Right lobe of liver (tissue), 6 donors: ENCODE results near the gene STARD6. TPM values are rescaled to one million over a fixed set of nuclear protein-coding genes. Genes with fewer than 3 reads are reported as not detected.

Source experiments
- ATAC-seq, 4 donors: fragments of 200-7000 bp; cut with Tn5 transposase; one replicate each; pipeline ENCODE4 v1.9.1; 2020; ENCODE audit warnings: mild to moderate bottlenecking in 4 of 4, moderate library complexity in 4 of 4
- DNase-seq, 3 donors: peaks; one replicate each; pipeline ENCODE4 v3.0.0-alpha.2; 2020
- H3K27ac ChIP-seq, 3 donors: fragments of 200-600 bp; one replicate each; pipeline ENCODE4 v1.8.0; 2022
- H3K27me3 ChIP-seq, 2 donors: fragments of 200-600 bp; one replicate each; pipeline ENCODE4 v1.8.0; 2022
- H3K36me3 ChIP-seq, 4 donors: fragments of 200-600 bp; sonication (generic) in 1 of 4; one replicate each; pipeline versions ENCODE4 v1.5.1 to v1.8.0; 2017 to 2022; ENCODE audit warnings: control low read depth in 1 of 4
- H3K4me1 ChIP-seq, 4 donors: fragments of 200-600 bp; sonication (generic) in 1 of 4; one replicate each; pipeline versions ENCODE4 v1.5.1 to v1.8.0; 2017 to 2022; ENCODE audit warnings: control low read depth in 1 of 4
- H3K4me3 ChIP-seq, 3 donors: fragments of 200-600 bp; one replicate each; pipeline ENCODE4 v1.8.0; 2022
- H3K9me3 ChIP-seq, 4 donors: fragments of 200-600 bp; sonication (generic) in 1 of 4; one replicate each; pipeline versions ENCODE4 v1.5.1 to v1.8.0; 2017 to 2022; ENCODE audit warnings: control low read depth in 1 of 4
- POLR2A ChIP-seq: fragments of 450-650 bp; IDR thresholded peaks from one replicate; pipeline ENCODE4 v1.6.1; 2017; ENCODE audit warnings: antibody characterized with exemption, mild to moderate bottlenecking
- WGBS: methylation state at CpG from one replicate; pipeline ENCODE4 v1.1.6; 2018; ENCODE audit warnings: low coverage, low lambda C conversion rate; ENCODE audit not compliant: insufficient coverage; ENCODE audit errors: missing lambda C conversion rate; 5-methylcytosine and 5-hydroxymethylcytosine counted together
- intact Hi-C, 2 donors: fragments of 100-400 bp; cut with DNase I; formaldehyde crosslinking; loops; one replicate each; pipeline versions ENCODE4 v1.11.2 to v1.14.1; 2022
- long read RNA-seq: library from polyadenylated mRNA; unstranded; transcript quantifications from one replicate; pipeline ENCODE4 v2.0.0, GENCODE V29; 2019
- total RNA-seq, 6 experiments: library from RNA; depleted of rRNA in 2 of 6; stranded (reverse); fragments of >200 nt in 2 of 6; fragmentation: NEBNext Ultra II Directional in 3 of 6; extraction: Animal tissue kit (Norgen Biotek cat#: 25700) in 3 of 6; gene quantifications; one replicate each; pipeline versions ENCODE4 v1.1.0 to v1.2.4, GENCODE V29; 2016 to 2023
- TF ChIP-seq, protein P1 (sequence below), 4 donors: fragments of 200-600 bp in 3 of 4; fragments of 450-650 bp in 1 of 4; IDR thresholded peaks; one replicate each; pipeline versions ENCODE4 v1.5.1 to v1.8.0; 2016 to 2022; ENCODE audit warnings: antibody characterized with exemption in 4 of 4, mild to moderate bottlenecking in 2 of 4
- donor health status: DM: no; HTN: yes; CAD: no.
- donor health status: DM: no; HTN: no; CAD: no.
- donor health status: DM: no; HTN: no; CAD: no.
- donor health status: DM: no; HTN: yes; CAD: no.
- donor health status: DM: no; HTN: yes; CAD: no.

Gene STARD6, protein sequence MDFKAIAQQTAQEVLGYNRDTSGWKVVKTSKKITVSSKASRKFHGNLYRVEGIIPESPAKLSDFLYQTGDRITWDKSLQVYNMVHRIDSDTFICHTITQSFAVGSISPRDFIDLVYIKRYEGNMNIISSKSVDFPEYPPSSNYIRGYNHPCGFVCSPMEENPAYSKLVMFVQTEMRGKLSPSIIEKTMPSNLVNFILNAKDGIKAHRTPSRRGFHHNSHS
- not detected for total RNA-seq
- long read RNA-seq, result 0 reads

DNA sequence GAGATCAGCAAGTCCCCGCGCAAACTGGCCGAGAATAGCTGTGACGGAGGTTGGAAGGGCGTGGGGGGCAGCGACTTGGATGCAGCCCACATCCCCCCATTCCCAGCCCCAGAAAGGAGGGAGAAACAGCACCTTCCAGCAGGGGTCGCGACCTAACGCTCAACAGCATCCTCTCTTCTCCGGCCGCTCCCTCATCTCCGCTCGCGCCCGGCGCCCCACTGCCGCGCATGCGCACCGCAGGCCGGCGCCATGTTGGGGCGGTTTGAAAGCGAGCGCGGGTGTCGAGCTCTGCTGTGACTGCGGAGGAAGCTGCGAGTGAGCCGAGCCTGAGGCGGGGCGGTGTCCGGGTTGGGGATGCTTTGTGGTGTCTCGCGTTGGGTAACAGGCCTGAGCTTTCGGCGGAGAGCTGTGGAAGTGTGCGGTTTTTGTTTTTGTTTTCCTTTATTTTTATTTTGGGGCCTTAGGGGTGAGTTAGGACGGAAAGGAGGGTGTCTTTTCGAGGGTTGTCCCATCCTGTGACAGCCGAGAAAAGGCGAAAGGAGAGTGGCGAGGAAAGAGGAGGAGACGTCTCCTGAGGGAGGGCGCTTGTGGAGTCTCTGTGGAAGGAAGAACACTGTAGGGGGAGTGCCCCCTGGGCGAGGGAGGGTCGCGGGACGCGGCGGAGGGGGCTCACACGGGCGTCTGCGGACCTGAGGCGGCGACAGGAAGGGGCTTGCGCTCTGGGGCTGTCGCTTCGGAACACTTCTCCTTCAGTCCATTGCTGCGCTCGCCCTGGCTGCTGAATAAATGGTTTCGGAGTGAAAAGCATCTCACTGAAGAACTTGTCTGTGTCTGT, at the start of gene STARD6, which contains the start of gene C18orf54:
Gene STARD6 (minus strand): TSS at position 199 of the 835 bp plus-strand sequence. CDS start 3,285 bp downstream, outside the sequence.
Gene C18orf54 (plus strand): TSS at position 247 of the 835 bp plus-strand sequence. CDS start 2,667 bp downstream, outside the sequence.
- H3K27ac ChIP-seq, result no peak within 1 kb of the TSS
- H3K27me3 ChIP-seq, result no peaks in the 10 kb centered on the region
- H3K4me1 ChIP-seq, result peaks cover 0 to 9% (median 0%) of the 10 kb centered on the region in 4 donors
- ATAC-seq (peak; percentile 98 to 99 (median 98)), DNase-seq (peak; percentile 84 to 90 (median 88))
- no peak for TF ChIP-seq POLR2A
- TF ChIP-seq, protein P1, sequence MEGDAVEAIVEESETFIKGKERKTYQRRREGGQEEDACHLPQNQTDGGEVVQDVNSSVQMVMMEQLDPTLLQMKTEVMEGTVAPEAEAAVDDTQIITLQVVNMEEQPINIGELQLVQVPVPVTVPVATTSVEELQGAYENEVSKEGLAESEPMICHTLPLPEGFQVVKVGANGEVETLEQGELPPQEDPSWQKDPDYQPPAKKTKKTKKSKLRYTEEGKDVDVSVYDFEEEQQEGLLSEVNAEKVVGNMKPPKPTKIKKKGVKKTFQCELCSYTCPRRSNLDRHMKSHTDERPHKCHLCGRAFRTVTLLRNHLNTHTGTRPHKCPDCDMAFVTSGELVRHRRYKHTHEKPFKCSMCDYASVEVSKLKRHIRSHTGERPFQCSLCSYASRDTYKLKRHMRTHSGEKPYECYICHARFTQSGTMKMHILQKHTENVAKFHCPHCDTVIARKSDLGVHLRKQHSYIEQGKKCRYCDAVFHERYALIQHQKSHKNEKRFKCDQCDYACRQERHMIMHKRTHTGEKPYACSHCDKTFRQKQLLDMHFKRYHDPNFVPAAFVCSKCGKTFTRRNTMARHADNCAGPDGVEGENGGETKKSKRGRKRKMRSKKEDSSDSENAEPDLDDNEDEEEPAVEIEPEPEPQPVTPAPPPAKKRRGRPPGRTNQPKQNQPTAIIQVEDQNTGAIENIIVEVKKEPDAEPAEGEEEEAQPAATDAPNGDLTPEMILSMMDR (IDR thresholded peaks at IDR 0.05), result peak in 3 of 4 donors; percentile 11 to 24 (median 16)
- no peaks in the 10 kb centered on the region for H3K9me3 ChIP-seq
- no peaks in the 10 kb centered on the region for H3K36me3 ChIP-seq
- peak within 1 kb of the TSS; percentile 55 to 63 (median 60) for H3K4me3 ChIP-seq
- WGBS, result 0% methylated on average over 17 of the region's 62 CpGs
- intact Hi-C loops, result no loop called here

DNA sequence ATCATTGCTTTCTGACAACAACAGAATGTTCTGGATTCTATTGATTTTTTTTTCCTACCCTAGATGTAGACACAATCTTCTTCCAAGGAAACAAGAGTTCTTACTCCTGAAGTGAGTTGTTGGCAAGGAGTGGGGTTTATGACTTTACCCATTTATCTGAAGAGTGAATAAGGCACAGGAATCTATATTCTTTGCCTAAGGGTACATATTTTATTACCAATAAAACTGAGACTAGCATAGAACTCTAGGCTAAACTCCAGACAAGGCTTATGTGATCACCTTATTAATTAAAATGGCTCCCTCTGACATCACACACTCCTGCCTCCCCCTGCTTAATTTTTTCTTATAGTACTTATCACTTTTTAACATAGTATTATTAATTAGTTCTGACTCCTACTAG, 47.6 kb upstream of the STARD6 start:
- intact Hi-C loops, result no loop called here
- H3K27ac ChIP-seq, result no peak overlapping the region
- H3K36me3 ChIP-seq, result no peaks in the 10 kb centered on the region
- no peaks in the 10 kb centered on the region for H3K4me1 ChIP-seq
- ATAC-seq (no peak), DNase-seq (no peak)
- no peaks in the 10 kb centered on the region for H3K9me3 ChIP-seq
- TF ChIP-seq, protein P1 (IDR thresholded peaks at IDR 0.05), result no peak
- TF ChIP-seq POLR2A, result no peak
- H3K4me3 ChIP-seq, result no peak overlapping the region
- H3K27me3 ChIP-seq, result no peaks in the 10 kb centered on the region

DNA sequence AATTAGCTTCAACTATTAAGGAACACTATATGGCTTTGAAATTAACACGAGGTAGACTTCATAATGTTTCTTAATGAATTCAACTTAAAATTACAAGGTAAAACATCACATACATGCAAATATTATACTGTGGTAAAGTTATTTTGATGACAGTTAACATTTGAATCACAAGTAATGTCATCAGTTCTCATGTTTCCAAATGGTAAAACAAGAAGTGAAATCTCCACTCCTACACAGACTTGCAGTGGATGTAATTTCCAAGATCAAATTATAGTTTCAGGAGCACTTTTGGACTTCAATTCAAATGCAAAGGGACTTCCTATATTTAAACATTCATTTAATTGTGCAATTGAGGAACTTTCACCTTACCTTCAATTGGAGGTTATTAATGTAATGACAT, 39.1 kb upstream of the STARD6 start:
- Histone ChIP-seq H3K9me3 (no peaks in the 10 kb centered on the region), H3K4me3 (no peak overlapping the region), H3K4me1 (no peaks in the 10 kb centered on the region), H3K27ac (no peak overlapping the region), H3K27me3 (no peaks in the 10 kb centered on the region), H3K36me3 (no peaks in the 10 kb centered on the region)
- DNase-seq (no peak), ATAC-seq (no peak)
- TF ChIP-seq, protein P1 (IDR thresholded peaks at IDR 0.05), result no peak
- no peak for TF ChIP-seq POLR2A
- intact Hi-C loops, result no loop called here
- WGBS, result 36% methylated on average over 1 of the region's 1 CpG

DNA sequence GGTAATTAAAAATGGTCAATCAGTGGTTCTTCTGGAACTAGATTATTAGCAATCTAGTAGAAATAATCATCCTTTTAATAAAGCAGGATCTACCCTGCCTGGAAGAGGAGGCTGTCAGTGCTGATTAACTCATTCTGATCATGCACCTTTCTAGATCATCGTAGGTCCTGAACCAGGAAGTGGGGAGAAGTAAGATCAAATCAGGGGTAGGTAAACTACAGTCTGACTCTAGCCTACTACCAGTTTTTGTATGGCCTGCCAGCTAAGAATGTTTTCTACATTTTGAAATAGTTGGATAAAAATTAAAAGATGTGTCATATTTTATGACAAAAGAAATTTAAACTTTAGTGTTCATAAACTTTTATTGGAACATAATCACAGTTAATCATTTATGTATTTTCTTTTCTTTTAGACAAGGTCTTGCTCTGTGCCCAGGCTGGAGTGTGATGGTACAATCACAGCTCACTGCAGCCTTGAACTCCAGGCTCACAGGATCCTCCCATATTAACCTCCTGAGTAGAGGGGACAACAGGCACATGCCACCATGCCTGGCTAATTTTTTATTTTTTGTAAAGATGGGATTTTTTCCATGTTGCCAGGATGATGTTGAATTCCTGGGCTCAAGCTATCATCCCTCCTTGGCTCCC, 36.1 kb upstream of the STARD6 start:
- 27% methylated on average over 1 of the region's 1 CpG for WGBS
- TF ChIP-seq, protein P1 (IDR thresholded peaks at IDR 0.05), result no peak
- TF ChIP-seq POLR2A, result no peak
- no peak for ATAC-seq
- H3K36me3 ChIP-seq, result no peaks in the 10 kb centered on the region
- no peaks in the 10 kb centered on the region for H3K27me3 ChIP-seq
- no peaks in the 10 kb centered on the region for H3K9me3 ChIP-seq
- DNase-seq, result no peak
- H3K4me3 ChIP-seq, result no peak overlapping the region
- H3K4me1 ChIP-seq, result no peaks in the 10 kb centered on the region
- H3K27ac ChIP-seq, result no peak overlapping the region
- intact Hi-C loops, result no loop called here
